Neural cell (in vitro differentiated cells): ENCODE results near the gene PPP2R5A. TPM values are rescaled to one million over a fixed set of nuclear protein-coding genes. Genes with fewer than 3 reads are reported as not detected.

ENCODE experiments used
- H2AFZ ChIP-seq: fragments of 200-600, 300-800 bp; sonication (generic), shearing (Covaris generic); 2 replicates; pipeline ENCODE4 v1.6.0; 2014; ENCODE audit warnings: low read depth, mild to moderate bottlenecking, antibody characterized with exemption, low read length, moderate library complexity
- H3F3A ChIP-seq: fragments of 200-600 bp; shearing (Covaris generic); 2 replicates; pipeline ENCODE4 v1.6.1; 2016; ENCODE audit warnings: mild to moderate bottlenecking, moderate library complexity, mixed read lengths, antibody characterized with exemption, low read length; ENCODE audit not compliant: insufficient read depth, poor library complexity, severe bottlenecking
- H3K27ac ChIP-seq: fragments of 200-600, 300-800 bp; sonication (generic), shearing (Covaris generic); 2 replicates; pipeline ENCODE4 v1.5.1; 2014; ENCODE audit warnings: mild to moderate bottlenecking, low read length, moderate library complexity
- H3K27me3 ChIP-seq: fragments of 300-800, 200-600 bp; sonication (generic), shearing (Covaris generic); 2 replicates; pipeline ENCODE4 v1.6.0; 2014; ENCODE audit warnings: mild to moderate bottlenecking, low read depth, low read length, moderate library complexity; ENCODE audit not compliant: insufficient read depth
- H3K36me3 ChIP-seq: fragments of 300-800, 200-600 bp; sonication (generic), shearing (Covaris generic); 2 replicates; pipeline ENCODE4 v1.5.1; 2014; ENCODE audit warnings: mild to moderate bottlenecking, antibody characterized with exemption, low read length, moderate library complexity; ENCODE audit not compliant: insufficient read depth
- H3K4me2 ChIP-seq: fragments of 300-800, 200-600 bp; sonication (generic), shearing (Covaris generic); 2 replicates; pipeline ENCODE4 v1.6.0; 2014; ENCODE audit warnings: mild to moderate bottlenecking, low read length
- H3K4me3 ChIP-seq: fragments of 300-800, 200-600 bp; sonication (generic), shearing (Covaris generic); 2 replicates; pipeline ENCODE4 v1.5.1; 2014; ENCODE audit warnings: mild to moderate bottlenecking, low read length, moderate library complexity
- H3K79me2 ChIP-seq: fragments of 200-600 bp; shearing (Covaris generic); replicated peaks from 2 replicates; pipeline ENCODE4 v1.6.0; 2014; ENCODE audit warnings: mild to moderate bottlenecking, low read length, moderate library complexity; ENCODE audit not compliant: insufficient read depth
- H3K9ac ChIP-seq: fragments of 300-800, 200-600 bp; sonication (generic), shearing (Covaris generic); 2 replicates; pipeline ENCODE4 v1.6.1; 2016; ENCODE audit warnings: mild to moderate bottlenecking, low read length, mixed read lengths
- H3K9me2 ChIP-seq: fragments of 200-600 bp; shearing (Covaris generic); 2 replicates; pipeline ENCODE4 v1.6.1; 2016; ENCODE audit warnings: mild to moderate bottlenecking, low read length, mixed read lengths; ENCODE audit not compliant: insufficient read depth
- H3K9me3 ChIP-seq: fragments of 200-600, 300-800 bp; sonication (generic), shearing (Covaris generic); 2 replicates; pipeline ENCODE4 v1.6.1; 2016; ENCODE audit warnings: mild to moderate bottlenecking, mixed run types, low read length, moderate library complexity, mixed read lengths
- H4K20me1 ChIP-seq: fragments of 200-600 bp; shearing (Covaris generic); 2 replicates; pipeline ENCODE4 v1.6.1; 2016; ENCODE audit warnings: mild to moderate bottlenecking, mixed run types; ENCODE audit not compliant: insufficient read depth
- CTCF ChIP-seq: fragments of 450-650 bp; IDR thresholded peaks from 2 replicates; pipeline ENCODE4 v1.5.1; 2014; ENCODE audit warnings: antibody characterized with exemption, mild to moderate bottlenecking, moderate library complexity; ENCODE audit not compliant: poor library complexity, severe bottlenecking
- EP300 ChIP-seq: fragments of 450-650 bp; conservative IDR thresholded peaks from 2 replicates; pipeline ENCODE4 v1.6.1; 2014; ENCODE audit warnings: antibody characterized with exemption, mild to moderate bottlenecking, moderate library complexity; ENCODE audit not compliant: poor library complexity, severe bottlenecking
- EZH2 ChIP-seq: fragments of 200-600, 300-800 bp; shearing (Covaris generic), sonication (generic); IDR thresholded peaks from 2 replicates; pipeline ENCODE4 v1.6.1; 2014; ENCODE audit warnings: antibody characterized with exemption, low read length, borderline replicate concordance, mild to moderate bottlenecking; ENCODE audit not compliant: insufficient read depth, poor library complexity, severe bottlenecking
- MXI1 ChIP-seq: fragments of 450-650 bp; conservative IDR thresholded peaks from 2 replicates; pipeline ENCODE4 v1.6.1; 2014; ENCODE audit warnings: antibody characterized with exemption, mild to moderate bottlenecking; ENCODE audit not compliant: poor library complexity, severe bottlenecking
- POLR2AphosphoS5 ChIP-seq: IDR thresholded peaks from 2 replicates; pipeline ENCODE4 v1.6.1; 2012
- RAD21 ChIP-seq: fragments of 450-650 bp; conservative IDR thresholded peaks from 2 replicates; pipeline ENCODE4 v1.6.1; 2014; ENCODE audit warnings: antibody characterized with exemption, mild to moderate bottlenecking, moderate library complexity
- REST ChIP-seq: IDR thresholded peaks from 2 replicates; pipeline ENCODE4 v1.6.1; 2012; ENCODE audit warnings: borderline replicate concordance
- SMC3 ChIP-seq: fragments of 450-650 bp; conservative IDR thresholded peaks from 2 replicates; pipeline ENCODE4 v1.6.1; 2014; ENCODE audit warnings: antibody characterized with exemption, mild to moderate bottlenecking, moderate library complexity; ENCODE audit not compliant: poor library complexity
- TAF1 ChIP-seq: IDR thresholded peaks from 2 replicates; pipeline ENCODE4 v1.6.1; 2012; ENCODE audit warnings: low read depth
- polyA plus RNA-seq: library from polyadenylated mRNA; depleted of rRNA; stranded (reverse); fragments of >200 nt; gene quantifications from 2 replicates; pipeline ENCODE4 v1.2.3, GENCODE V29; 2014

The PPP2R5A gene
- polyA plus RNA-seq, 1 donor from 2014 or later, result 5.9 TPM

GRCh38 chr1:212341090-212341489, 55.9 kb downstream of the PPP2R5A start:
- no peaks in the 10 kb centered on the region for H3K36me3 ChIP-seq

DNA sequence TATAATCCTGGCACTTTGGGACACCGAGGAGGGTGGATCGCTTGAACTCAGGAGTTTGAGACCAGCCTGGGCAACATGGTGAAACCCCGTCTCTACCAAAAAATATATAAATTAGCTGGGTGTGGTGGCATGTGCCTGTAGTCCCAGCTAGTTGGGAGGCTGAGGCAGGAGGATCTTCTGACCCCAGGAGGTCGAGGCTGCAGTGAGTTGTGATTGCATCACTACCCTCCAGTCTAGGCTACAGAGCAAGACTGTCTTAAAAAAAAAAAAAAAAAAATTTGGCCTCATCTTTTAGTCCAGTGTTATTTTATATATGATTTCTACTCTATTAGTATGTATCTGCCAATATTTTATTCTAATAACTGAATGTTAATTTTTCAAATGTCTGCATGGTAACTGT, 59.7 kb downstream of the PPP2R5A start:
- H3K9ac ChIP-seq, result no peak overlapping the region
- no peaks in the 10 kb centered on the region for H3K79me2 ChIP-seq
- H3K27me3 ChIP-seq, result no peaks in the 10 kb centered on the region
- H3K9me3 ChIP-seq, result no peaks in the 10 kb centered on the region
- H2AFZ ChIP-seq, result no peak overlapping the region
- H3K27ac ChIP-seq, result no peak overlapping the region
- H4K20me1 ChIP-seq, result no peaks in the 10 kb centered on the region
- H3K36me3 ChIP-seq, result no peaks in the 10 kb centered on the region
- H3F3A ChIP-seq, result no peaks in the 10 kb centered on the region
- H3K9me2 ChIP-seq, result no peaks in the 10 kb centered on the region
- H3K4me3 ChIP-seq, result no peak overlapping the region
- no peak overlapping the region for H3K4me2 ChIP-seq
- TF ChIP-seq TAF1 (no peak), SMC3 (no peak), MXI1 (no peak), EP300 (no peak), CTCF (no peak), EZH2 (no peak), RAD21 (no peak)

More at GRCh38 chr1:212341090-212341489, 55.9 kb downstream of the PPP2R5A start:
- Histone ChIP-seq H3K9me2 (no peaks in the 10 kb centered on the region), H3F3A (no peaks in the 10 kb centered on the region), H3K9me3 (no peaks in the 10 kb centered on the region), H3K27ac (no peak overlapping the region), H3K79me2 (no peaks in the 10 kb centered on the region), H3K9ac (no peak overlapping the region), H3K4me3 (no peak overlapping the region), H3K27me3 (no peaks in the 10 kb centered on the region), H4K20me1 (no peaks in the 10 kb centered on the region), H3K4me2 (no peak overlapping the region), H2AFZ (no peak overlapping the region)
- TF ChIP-seq CTCF (no peak), EZH2 (no peak), TAF1 (no peak), RAD21 (no peak), EP300 (no peak), MXI1 (no peak), SMC3 (no peak), REST (no peak), POLR2AphosphoS5 (no peak)
